CD4-positive, alpha-beta T cell treated with Interleukin-6 for 4 hours (primary cell): Measurements from ENCODE around the gene EXD1.
"Not testable (repeated sequence)": the region's sequence is repeated elsewhere in the genome, so short reads cannot be mapped to it uniquely, and the experiment has no call there.

Source experiments
- DNase-seq: peaks from one replicate; pipeline ENCODE4 v3.0.0-alpha.2; 2020; ENCODE audit warnings: mixed read lengths

The EXD1 gene

DNA sequence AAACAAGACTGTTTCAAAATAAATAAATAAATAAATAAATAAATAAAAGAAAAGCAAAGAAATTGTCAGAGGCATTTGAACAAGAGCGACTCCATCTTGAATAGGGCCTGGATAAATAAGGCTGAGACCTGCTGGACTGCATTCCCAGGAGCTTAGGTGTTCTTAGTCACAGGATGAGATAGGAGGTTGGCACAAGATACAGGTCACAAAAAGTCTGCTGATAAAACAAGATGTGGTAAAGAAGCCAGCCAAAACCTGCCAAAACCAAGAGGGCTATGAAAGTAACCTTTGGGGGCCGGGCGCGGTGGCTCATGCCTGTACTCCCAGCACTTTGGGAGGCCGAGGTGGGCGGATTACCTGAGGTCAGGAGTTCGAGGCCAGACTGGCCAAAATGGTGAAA is 91.4 kb downstream of the EXD1 start:
- not testable (repeated sequence) for DNase-seq

DNA sequence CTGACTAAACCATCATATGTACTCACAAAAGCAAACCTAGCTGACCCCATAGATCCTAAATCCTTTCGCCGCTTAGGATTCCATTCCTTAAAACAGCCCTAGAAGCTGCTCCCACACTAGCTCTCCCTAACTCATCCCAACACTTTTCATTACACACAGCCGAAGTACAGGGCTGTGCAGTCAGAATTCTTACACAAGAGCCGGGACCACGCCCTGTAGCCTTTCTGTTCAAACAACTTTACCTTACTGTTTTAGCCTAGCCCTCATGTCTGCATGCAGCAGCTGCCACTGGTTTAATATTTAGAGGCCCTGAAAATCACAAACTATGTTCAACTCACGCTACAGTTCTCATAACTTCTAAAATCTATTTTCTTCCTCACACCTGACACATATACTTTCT is 95.0 kb downstream of the EXD1 start:
- DNase-seq: not testable (repeated sequence)

DNA sequence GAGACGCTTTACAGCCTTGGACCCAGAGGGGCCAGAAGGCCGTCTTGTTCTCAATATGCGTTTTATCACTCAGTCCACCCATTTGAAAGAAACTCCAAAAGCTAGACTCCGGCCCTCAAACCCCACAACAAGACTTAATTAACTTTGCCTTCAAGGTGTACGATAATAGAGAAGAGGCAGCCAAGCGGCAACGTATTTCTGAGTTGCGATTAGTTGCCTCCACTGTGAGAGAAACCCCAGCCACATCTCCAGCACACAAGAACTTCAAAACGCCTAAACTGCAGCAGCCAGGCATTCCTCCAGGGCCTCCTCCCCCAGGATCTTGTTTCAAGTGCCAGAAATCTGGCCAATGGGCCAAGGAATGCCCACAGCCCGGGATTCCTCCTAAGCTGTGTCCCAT is 97.1 kb downstream of the EXD1 start:
- DNase-seq: no peak
